NT2/D1 (cell line): ENCODE data around the gene C19orf38.

Experiments
- SUZ12 ChIP-seq: IDR thresholded peaks from 2 replicates; pipeline ENCODE4 v1.6.1; 2011; ENCODE audit not compliant: insufficient read length, insufficient read depth; ENCODE audit errors: extremely low read depth
- YY1 ChIP-seq: IDR thresholded peaks from 2 replicates; pipeline ENCODE4 v1.6.1; 2011; ENCODE audit not compliant: insufficient read length, insufficient read depth

DNA sequence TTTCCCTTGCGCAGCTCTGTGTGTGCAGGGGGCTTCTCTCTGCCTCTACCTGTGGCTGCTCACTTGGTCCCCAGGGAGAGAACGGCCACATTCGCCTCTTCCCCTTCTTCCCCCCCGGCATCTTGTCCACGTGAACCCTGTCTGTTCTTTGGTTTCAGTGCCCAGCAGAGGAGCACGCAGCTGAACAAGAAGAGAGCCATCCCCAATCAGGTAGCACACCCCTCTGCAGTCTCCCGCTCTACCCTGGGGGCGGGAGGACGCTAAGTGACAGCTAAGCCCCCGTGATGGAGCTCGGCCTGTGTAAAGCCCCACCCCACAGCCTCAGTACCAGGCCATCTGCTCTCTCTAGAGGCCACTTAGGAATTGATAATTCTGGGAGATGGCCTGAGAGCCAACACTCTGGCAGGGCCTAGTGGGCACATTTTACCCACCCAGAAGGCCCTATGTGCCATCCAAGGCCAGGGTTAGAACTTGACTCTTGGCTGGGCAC lies 42.4 kb upstream of the C19orf38 start:
- no peak for TF ChIP-seq YY1
- no peak for TF ChIP-seq SUZ12
